RWPE1 (cell line): ENCODE data around the gene KLC3.

Source experiments
- CTCF ChIA-PET: fragments of 350-600 bp; sonication (Branson Sonifier 250); formaldehyde crosslinking; extraction: SDS; loops from one replicate; lab custom pipeline; 2021; lab: Yijun Ruan, JAX
- POLR2A ChIA-PET: fragments of 400-600 bp; formaldehyde crosslinking; extraction: SDS; loops from one replicate; lab custom pipeline; 2020; ENCODE audit warnings: antibody characterized with exemption; ENCODE audit not compliant: low non-redundant PET; lab: Yijun Ruan, JAX
- DNase-seq: peaks from one replicate; pipeline ENCODE4 v3.0.0; 2012; ENCODE audit warnings: low spot score
- H3K27ac ChIP-seq: fragments of 450-650 bp; 2 replicates; pipeline ENCODE4 v1.5.1; 2017
- TF ChIP-seq, protein P1 (sequence below): fragments of 450-650 bp; conservative IDR thresholded peaks from 2 replicates; pipeline ENCODE4 v1.5.1; 2017; ENCODE audit warnings: low read depth, mild to moderate bottlenecking

Gene KLC3

GRCh38 chr19:45363861-45364459 lies 23.4 kb downstream of the KLC3 start:
- H3K27ac ChIP-seq, result 0 out of 2 replicates have a peak overlapping the region, but pooled peaks have one; percentile 17
- CTCF ChIA-PET, result no interaction called here
- DNase-seq, result no peak
- POLR2A ChIA-PET, result no interaction called here
- TF ChIP-seq, protein P1, sequence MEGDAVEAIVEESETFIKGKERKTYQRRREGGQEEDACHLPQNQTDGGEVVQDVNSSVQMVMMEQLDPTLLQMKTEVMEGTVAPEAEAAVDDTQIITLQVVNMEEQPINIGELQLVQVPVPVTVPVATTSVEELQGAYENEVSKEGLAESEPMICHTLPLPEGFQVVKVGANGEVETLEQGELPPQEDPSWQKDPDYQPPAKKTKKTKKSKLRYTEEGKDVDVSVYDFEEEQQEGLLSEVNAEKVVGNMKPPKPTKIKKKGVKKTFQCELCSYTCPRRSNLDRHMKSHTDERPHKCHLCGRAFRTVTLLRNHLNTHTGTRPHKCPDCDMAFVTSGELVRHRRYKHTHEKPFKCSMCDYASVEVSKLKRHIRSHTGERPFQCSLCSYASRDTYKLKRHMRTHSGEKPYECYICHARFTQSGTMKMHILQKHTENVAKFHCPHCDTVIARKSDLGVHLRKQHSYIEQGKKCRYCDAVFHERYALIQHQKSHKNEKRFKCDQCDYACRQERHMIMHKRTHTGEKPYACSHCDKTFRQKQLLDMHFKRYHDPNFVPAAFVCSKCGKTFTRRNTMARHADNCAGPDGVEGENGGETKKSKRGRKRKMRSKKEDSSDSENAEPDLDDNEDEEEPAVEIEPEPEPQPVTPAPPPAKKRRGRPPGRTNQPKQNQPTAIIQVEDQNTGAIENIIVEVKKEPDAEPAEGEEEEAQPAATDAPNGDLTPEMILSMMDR, result no peak

DNA sequence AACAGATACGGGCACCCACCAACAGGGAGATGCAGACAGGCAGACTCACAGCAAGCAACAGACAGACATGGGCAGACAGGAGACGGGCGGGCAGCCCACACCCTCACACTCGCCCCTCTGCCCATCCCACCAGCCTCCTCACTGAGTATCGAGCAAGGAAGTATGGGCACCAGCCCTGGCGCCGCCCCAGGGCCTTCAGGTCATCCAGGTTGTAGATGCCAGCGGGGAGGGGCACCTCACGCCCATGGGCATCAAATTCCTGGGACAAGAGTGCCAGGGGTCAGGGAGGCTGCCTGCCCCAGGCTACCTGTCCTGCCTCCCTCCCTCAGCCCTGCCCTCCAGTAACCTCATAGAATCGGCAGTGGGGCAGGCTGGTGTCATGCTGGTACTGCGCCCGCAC lies 24.1 kb downstream of the KLC3 start:
- H3K27ac ChIP-seq, result peak overlapping the region; percentile 31
- TF ChIP-seq, protein P1, result no peak
- CTCF ChIA-PET, result no interaction called here
- no peak for DNase-seq
- POLR2A ChIA-PET, result no interaction called here

GRCh38 chr19:45368127-45368526 lies 27.6 kb downstream of the KLC3 start:
- ChIA-PET POLR2A (interaction anchor here (0.5 kb wide), 1 partner anchor 469 kb away, joined by 12 read pairs; no protein-coding TSS in a partner anchor), CTCF (interaction anchor here (0.5 to 1.0 kb wide), 2 partner anchors 13 to 71 kb away, joined by 3 read pairs; no protein-coding TSS in a partner anchor)
- DNase-seq, result no peak
- TF ChIP-seq, protein P1, result no peak
- H3K27ac ChIP-seq, result peak overlapping the region; percentile 88

DNA sequence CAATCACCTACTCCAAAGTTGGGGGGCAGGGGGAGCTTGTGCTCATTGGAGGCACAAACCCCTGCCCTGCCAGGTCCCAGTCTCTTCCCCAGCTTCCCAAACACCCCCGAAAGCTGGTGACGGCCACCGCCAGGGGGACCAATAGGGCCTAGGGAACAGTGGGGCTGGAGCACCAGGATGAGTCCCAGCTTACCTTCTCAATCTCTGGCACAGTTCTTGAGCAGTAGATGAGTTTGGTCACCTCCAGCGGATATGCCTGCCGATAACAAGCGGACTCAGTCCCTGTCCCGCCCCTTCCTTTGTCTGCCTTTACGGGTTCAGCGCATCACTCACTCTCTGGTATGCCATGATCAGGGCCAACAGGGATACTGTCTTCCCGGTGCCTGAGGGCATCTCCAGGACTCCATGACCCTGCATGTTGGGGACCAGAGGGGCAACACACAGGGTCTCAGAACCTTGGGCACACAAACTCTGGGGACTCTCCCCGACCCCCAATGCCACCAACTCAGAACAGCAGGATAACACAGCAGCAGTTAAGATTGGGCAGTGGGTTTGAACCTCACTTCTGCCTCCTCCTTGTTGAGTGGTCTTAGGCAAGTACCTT lies 28.3 kb downstream of the KLC3 start:
- H3K27ac ChIP-seq, result peak overlapping the region; percentile 88
- POLR2A ChIA-PET, result no interaction called here
- CTCF ChIA-PET, result interaction anchor here (0.5 to 1.0 kb wide), 4 partner anchors 14 to 503 kb away, joined by 3 to 4 read pairs (median 3); no protein-coding TSS in a partner anchor
- DNase-seq, result no peak
- TF ChIP-seq, protein P1, result no peak

- TF ChIP-seq, protein P1, result no peak
- peak within 1 kb of the TSS; percentile 88 for H3K27ac ChIP-seq
- POLR2A ChIA-PET, result no interaction called here
- CTCF ChIA-PET, result interaction anchor here (0.6 to 1.3 kb wide), 2 partner anchors 33 to 98 kb away, joined by 3 to 4 read pairs; no protein-coding TSS in a partner anchor
- peak; percentile 100 for DNase-seq
These were observed 30.1 kb downstream of the KLC3 start, which contains the start of gene ERCC2 for GRCh38 chr19:45370410-45371204. ERCC2 (minus strand) TSS chr19:45370573; CDS start chr19:45370540, 33 bp downstream.
